ENCODE data around the gene MAP1LC3B.
"Not testable (repeated sequence)": the region's sequence is repeated elsewhere in the genome, so short reads cannot be mapped to it uniquely, and the experiment has no call there.

The MAP1LC3B gene

GRCh38 chr16:87376660-87377059, 15.5 kb upstream of the MAP1LC3B start:
- Histone ChIP-seq H3K4me2 (ENCODE audit: low read depth, low read length, poor library complexity, severe bottlenecking) (no peak overlapping the region), H3K4me1 (ENCODE audit: insufficient read depth, low read length, poor library complexity, severe bottlenecking) (peaks cover 20% of the 10 kb centered on the region), H3K9ac (ENCODE audit: low read depth, low read length, poor library complexity, severe bottlenecking) (no peak overlapping the region), H4K20me1 (ENCODE audit: insufficient read depth, low read length, poor library complexity, severe bottlenecking) (peaks cover 9% of the 10 kb centered on the region), H3F3A (ENCODE audit: low read depth) (no peaks in the 10 kb centered on the region), H3K36me3 (ENCODE audit: insufficient read depth, low read length) (no peaks in the 10 kb centered on the region), H3K79me2 (ENCODE audit: insufficient read depth, low read length) (peaks cover 74% of the 10 kb centered on the region), H2AFZ (ENCODE audit: low read length) (no peak overlapping the region), H3K27me3 (ENCODE audit: insufficient read depth, low read length, poor library complexity, severe bottlenecking) (no peaks in the 10 kb centered on the region), H3K9me3 (ENCODE audit: insufficient read depth, low read depth, low read length) (no peaks in the 10 kb centered on the region), H3K9me2 (replicated peaks; ENCODE audit: low read depth, low read length) (no peaks in the 10 kb centered on the region), H3K4me3 (ENCODE audit: low read length, poor library complexity, severe bottlenecking) (no peak overlapping the region)
- TF ChIP-seq CTCF (conservative IDR thresholded peaks at IDR 0.05; ENCODE audit: low read length) (no peak), EZH2phosphoT487 (IDR thresholded peaks at IDR 0.05; ENCODE audit: borderline replicate concordance) (no peak)

- H3K4me3 ChIP-seq (ENCODE audit: low read length, poor library complexity, severe bottlenecking); H3K9me3 ChIP-seq (ENCODE audit: insufficient read depth, low read depth, low read length); H3K36me3 ChIP-seq (ENCODE audit: insufficient read depth, low read length); H3K9me2 ChIP-seq (replicated peaks; ENCODE audit: low read depth, low read length); H2AFZ ChIP-seq (ENCODE audit: low read length); H3F3A ChIP-seq (ENCODE audit: low read depth); H3K9ac ChIP-seq (ENCODE audit: low read depth, low read length, poor library complexity, severe bottlenecking); H3K4me2 ChIP-seq (ENCODE audit: low read depth, low read length, poor library complexity, severe bottlenecking); H3K27me3 ChIP-seq (ENCODE audit: insufficient read depth, low read length, poor library complexity, severe bottlenecking): not testable (repeated sequence)
- Histone ChIP-seq H3K4me1 (ENCODE audit: insufficient read depth, low read length, poor library complexity, severe bottlenecking) (peaks cover 29% of the 10 kb centered on the region), H3K79me2 (ENCODE audit: insufficient read depth, low read length) (peaks cover 72% of the 10 kb centered on the region), H4K20me1 (ENCODE audit: insufficient read depth, low read length, poor library complexity, severe bottlenecking) (peaks cover 21% of the 10 kb centered on the region)
Observed at GRCh38 chr16:87379312-87379752, 12.8 kb upstream of the MAP1LC3B start.

GRCh38 chr16:87380403-87380802, 11.7 kb upstream of the MAP1LC3B start:
- no peak for TF ChIP-seq CTCF (conservative IDR thresholded peaks at IDR 0.05; ENCODE audit: low read length)
- TF ChIP-seq EZH2phosphoT487 (IDR thresholded peaks at IDR 0.05; ENCODE audit: borderline replicate concordance): no peak
- H3K4me3 ChIP-seq (ENCODE audit: low read length, poor library complexity, severe bottlenecking): peak overlapping the region; percentile 79
- H3F3A ChIP-seq (ENCODE audit: low read depth): no peaks in the 10 kb centered on the region
- peaks cover 21% of the 10 kb centered on the region for H4K20me1 ChIP-seq (ENCODE audit: insufficient read depth, low read length, poor library complexity, severe bottlenecking)
- H3K27me3 ChIP-seq (ENCODE audit: insufficient read depth, low read length, poor library complexity, severe bottlenecking): no peaks in the 10 kb centered on the region
- no peaks in the 10 kb centered on the region for H3K9me2 ChIP-seq (replicated peaks; ENCODE audit: low read depth, low read length)
- no peak overlapping the region for H2AFZ ChIP-seq (ENCODE audit: low read length)
- H3K36me3 ChIP-seq (ENCODE audit: insufficient read depth, low read length): no peaks in the 10 kb centered on the region
- peaks cover 67% of the 10 kb centered on the region for H3K79me2 ChIP-seq (ENCODE audit: insufficient read depth, low read length)
- H3K4me1 ChIP-seq (ENCODE audit: insufficient read depth, low read length, poor library complexity, severe bottlenecking): peaks cover 32% of the 10 kb centered on the region
- H3K9ac ChIP-seq (ENCODE audit: low read depth, low read length, poor library complexity, severe bottlenecking): peak overlapping the region; percentile 77
- H3K4me2 ChIP-seq (ENCODE audit: low read depth, low read length, poor library complexity, severe bottlenecking): peak overlapping the region; percentile 88
- H3K9me3 ChIP-seq (ENCODE audit: insufficient read depth, low read depth, low read length): no peaks in the 10 kb centered on the region

- peak overlapping the region; percentile 79 for H3K4me3 ChIP-seq (ENCODE audit: low read length, poor library complexity, severe bottlenecking)
- H3K9ac ChIP-seq (ENCODE audit: low read depth, low read length, poor library complexity, severe bottlenecking): peak overlapping the region; percentile 77
Observed at GRCh38 chr16:87380881-87381280, 11.3 kb upstream of the MAP1LC3B start.

More at GRCh38 chr16:87380881-87381280, 11.3 kb upstream of the MAP1LC3B start:
- H3K27me3 ChIP-seq (ENCODE audit: insufficient read depth, low read length, poor library complexity, severe bottlenecking): no peaks in the 10 kb centered on the region
- no peaks in the 10 kb centered on the region for H3K9me2 ChIP-seq (replicated peaks; ENCODE audit: low read depth, low read length)
- H3K4me1 ChIP-seq (ENCODE audit: insufficient read depth, low read length, poor library complexity, severe bottlenecking): peaks cover 28% of the 10 kb centered on the region
- H3K4me2 ChIP-seq (ENCODE audit: low read depth, low read length, poor library complexity, severe bottlenecking): peak overlapping the region; percentile 88
- H3K36me3 ChIP-seq (ENCODE audit: insufficient read depth, low read length): no peaks in the 10 kb centered on the region
- peaks cover 17% of the 10 kb centered on the region for H4K20me1 ChIP-seq (ENCODE audit: insufficient read depth, low read length, poor library complexity, severe bottlenecking)
- no peaks in the 10 kb centered on the region for H3K9me3 ChIP-seq (ENCODE audit: insufficient read depth, low read depth, low read length)
- no peak overlapping the region for H2AFZ ChIP-seq (ENCODE audit: low read length)
- TF ChIP-seq CTCF (conservative IDR thresholded peaks at IDR 0.05; ENCODE audit: low read length) (no peak), EZH2phosphoT487 (IDR thresholded peaks at IDR 0.05; ENCODE audit: borderline replicate concordance) (no peak)
- no peaks in the 10 kb centered on the region for H3F3A ChIP-seq (ENCODE audit: low read depth)
- peaks cover 62% of the 10 kb centered on the region for H3K79me2 ChIP-seq (ENCODE audit: insufficient read depth, low read length)

All from Loucy (cell line).